ENCODE results near the gene COLGALT1. TPM values are rescaled to one million over a fixed set of nuclear protein-coding genes. Genes with fewer than 3 reads are reported as not detected.
A peak's percentile ranks its signal among the peaks of the same experiment; 100 is the strongest.

COLGALT1 gene
- total and polyA plus RNA-seq, 2 donors = 22.3 to 69.5 TPM

GRCh38 chr19:17539238-17540117, 16.0 kb upstream of the COLGALT1 start:
- WGBS = 5% methylated on average over 82 of the region's 82 CpGs
- Histone ChIP-seq H3K9me3 (ENCODE audit: control insufficient read depth in 2 of 2, insufficient read depth in 1 of 2, low read length in 1 of 2) (peaks cover 0 to 11% of the 10 kb centered on the region in 2 donors), H3K27me3 (ENCODE audit: control insufficient read depth in 2 of 2, insufficient read depth in 1 of 2, low read length in 1 of 2) (peaks cover 3 to 18% of the 10 kb centered on the region in 2 donors), H3K27ac (ENCODE audit: low read depth in 1 of 2, low read length in 1 of 2) (no peak overlapping the region), H3K36me3 (ENCODE audit: control insufficient read depth in 2 of 2, insufficient read depth in 2 of 2, low read length in 1 of 2) (no peaks in the 10 kb centered on the region), H3K4me1 (ENCODE audit: control insufficient read depth in 2 of 2, insufficient read depth in 2 of 2, low read length in 2 of 2) (peaks cover 6 to 12% of the 10 kb centered on the region in 2 donors), H3K4me3 (ENCODE audit: low read length in 2 of 2) (peak overlapping the region; percentile 39 to 46)
- peak; percentile 80 to 94 (median 85) for DNase-seq (ENCODE audit: low read depth in 6 of 9, low spot score in 9 of 9)

GRCh38 chr19:17540174-17540573, 15.3 kb upstream of the COLGALT1 start:
- no peak overlapping the region for H3K27ac ChIP-seq (ENCODE audit: low read depth in 1 of 2, low read length in 1 of 2)
- peaks cover 3 to 18% of the 10 kb centered on the region in 2 donors for H3K27me3 ChIP-seq (ENCODE audit: control insufficient read depth in 2 of 2, insufficient read depth in 1 of 2, low read length in 1 of 2)
- WGBS = 91% methylated on average over 30 of the region's 30 CpGs
- no peak for DNase-seq (ENCODE audit: low read depth in 6 of 9, low spot score in 9 of 9)
- peaks cover 0 to 11% of the 10 kb centered on the region in 2 donors for H3K9me3 ChIP-seq (ENCODE audit: control insufficient read depth in 2 of 2, insufficient read depth in 1 of 2, low read length in 1 of 2)
- peaks cover 6 to 12% of the 10 kb centered on the region in 2 donors for H3K4me1 ChIP-seq (ENCODE audit: control insufficient read depth in 2 of 2, insufficient read depth in 2 of 2, low read length in 2 of 2)
- H3K36me3 ChIP-seq (ENCODE audit: control insufficient read depth in 2 of 2, insufficient read depth in 2 of 2, low read length in 1 of 2) = no peaks in the 10 kb centered on the region
- no peak overlapping the region for H3K4me3 ChIP-seq (ENCODE audit: low read length in 2 of 2)

GRCh38 chr19:17541184-17541759, 14.2 kb upstream of the COLGALT1 start:
- peaks cover 0 to 11% of the 10 kb centered on the region in 2 donors for H3K9me3 ChIP-seq (ENCODE audit: control insufficient read depth in 2 of 2, insufficient read depth in 1 of 2, low read length in 1 of 2)
- no peak overlapping the region for H3K27ac ChIP-seq (ENCODE audit: low read depth in 1 of 2, low read length in 1 of 2)
- 98% methylated on average over 4 of the region's 4 CpGs for WGBS

GRCh38 chr19:17542042-17542441, 13.4 kb upstream of the COLGALT1 start:
- H3K4me1 ChIP-seq (ENCODE audit: control insufficient read depth in 2 of 2, insufficient read depth in 2 of 2, low read length in 2 of 2) = peaks cover 6 to 12% of the 10 kb centered on the region in 2 donors
- H3K4me3 ChIP-seq (ENCODE audit: low read length in 2 of 2) = no peak overlapping the region
- peaks cover 3 to 18% of the 10 kb centered on the region in 2 donors for H3K27me3 ChIP-seq (ENCODE audit: control insufficient read depth in 2 of 2, insufficient read depth in 1 of 2, low read length in 1 of 2)
- no peak for DNase-seq (ENCODE audit: low read depth in 6 of 9, low spot score in 9 of 9)
- WGBS = 90% methylated on average over 15 of the region's 15 CpGs
- H3K27ac ChIP-seq (ENCODE audit: low read depth in 1 of 2, low read length in 1 of 2) = no peak overlapping the region
- no peaks in the 10 kb centered on the region for H3K36me3 ChIP-seq (ENCODE audit: control insufficient read depth in 2 of 2, insufficient read depth in 2 of 2, low read length in 1 of 2)
- peaks cover 0 to 11% of the 10 kb centered on the region in 2 donors for H3K9me3 ChIP-seq (ENCODE audit: control insufficient read depth in 2 of 2, insufficient read depth in 1 of 2, low read length in 1 of 2)

More at GRCh38 chr19:17541184-17541759, 14.2 kb upstream of the COLGALT1 start:
- H3K27me3 ChIP-seq (ENCODE audit: control insufficient read depth in 2 of 2, insufficient read depth in 1 of 2, low read length in 1 of 2) = peaks cover 3 to 18% of the 10 kb centered on the region in 2 donors
- DNase-seq (ENCODE audit: low read depth in 6 of 9, low spot score in 9 of 9) = no peak
- no peaks in the 10 kb centered on the region for H3K36me3 ChIP-seq (ENCODE audit: control insufficient read depth in 2 of 2, insufficient read depth in 2 of 2, low read length in 1 of 2)
- H3K4me1 ChIP-seq (ENCODE audit: control insufficient read depth in 2 of 2, insufficient read depth in 2 of 2, low read length in 2 of 2) = peaks cover 6 to 12% of the 10 kb centered on the region in 2 donors
- H3K4me3 ChIP-seq (ENCODE audit: low read length in 2 of 2) = no peak overlapping the region

GRCh38 chr19:17542793-17543582, 12.5 kb upstream of the COLGALT1 start:
- no peak for DNase-seq (ENCODE audit: low read depth in 6 of 9, low spot score in 9 of 9)
- H3K4me1 ChIP-seq (ENCODE audit: control insufficient read depth in 2 of 2, insufficient read depth in 2 of 2, low read length in 2 of 2) = peaks cover 6 to 12% of the 10 kb centered on the region in 2 donors
- no peak overlapping the region for H3K4me3 ChIP-seq (ENCODE audit: low read length in 2 of 2)
- peaks cover 0 to 11% of the 10 kb centered on the region in 2 donors for H3K9me3 ChIP-seq (ENCODE audit: control insufficient read depth in 2 of 2, insufficient read depth in 1 of 2, low read length in 1 of 2)
- H3K36me3 ChIP-seq (ENCODE audit: control insufficient read depth in 2 of 2, insufficient read depth in 2 of 2, low read length in 1 of 2) = no peaks in the 10 kb centered on the region
- H3K27ac ChIP-seq (ENCODE audit: low read depth in 1 of 2, low read length in 1 of 2) = no peak overlapping the region
- 97% methylated on average over 14 of the region's 14 CpGs for WGBS
- H3K27me3 ChIP-seq (ENCODE audit: control insufficient read depth in 2 of 2, insufficient read depth in 1 of 2, low read length in 1 of 2) = peaks cover 3 to 18% of the 10 kb centered on the region in 2 donors

- no peak for DNase-seq (ENCODE audit: low read depth in 6 of 9, low spot score in 9 of 9)
- peaks cover 2 to 8% of the 10 kb centered on the region in 2 donors for H3K4me1 ChIP-seq (ENCODE audit: control insufficient read depth in 2 of 2, insufficient read depth in 2 of 2, low read length in 2 of 2)
- H3K27ac ChIP-seq (ENCODE audit: low read depth in 1 of 2, low read length in 1 of 2) = no peak overlapping the region
- 93% methylated on average over 4 of the region's 4 CpGs for WGBS
- H3K4me3 ChIP-seq (ENCODE audit: low read length in 2 of 2) = no peak overlapping the region
- H3K9me3 ChIP-seq (ENCODE audit: control insufficient read depth in 2 of 2, insufficient read depth in 1 of 2, low read length in 1 of 2) = peaks cover 0 to 11% of the 10 kb centered on the region in 2 donors
- no peaks in the 10 kb centered on the region for H3K36me3 ChIP-seq (ENCODE audit: control insufficient read depth in 2 of 2, insufficient read depth in 2 of 2, low read length in 1 of 2)
- H3K27me3 ChIP-seq (ENCODE audit: control insufficient read depth in 2 of 2, insufficient read depth in 1 of 2, low read length in 1 of 2) = peaks cover 0 to 10% of the 10 kb centered on the region in 2 donors
Measured at GRCh38 chr19:17543986-17544385, 11.5 kb upstream of the COLGALT1 start.

- DNase-seq (ENCODE audit: low read depth in 6 of 9, low spot score in 9 of 9) = no peak
- peaks cover 0 to 11% of the 10 kb centered on the region in 2 donors for H3K9me3 ChIP-seq (ENCODE audit: control insufficient read depth in 2 of 2, insufficient read depth in 1 of 2, low read length in 1 of 2)
- H3K27me3 ChIP-seq (ENCODE audit: control insufficient read depth in 2 of 2, insufficient read depth in 1 of 2, low read length in 1 of 2) = peaks cover 0 to 6% of the 10 kb centered on the region in 2 donors
- no peak overlapping the region for H3K27ac ChIP-seq (ENCODE audit: low read depth in 1 of 2, low read length in 1 of 2)
- H3K4me3 ChIP-seq (ENCODE audit: low read length in 2 of 2) = no peak overlapping the region
- peaks cover 0 to 4% of the 10 kb centered on the region in 2 donors for H3K4me1 ChIP-seq (ENCODE audit: control insufficient read depth in 2 of 2, insufficient read depth in 2 of 2, low read length in 2 of 2)
- no peaks in the 10 kb centered on the region for H3K36me3 ChIP-seq (ENCODE audit: control insufficient read depth in 2 of 2, insufficient read depth in 2 of 2, low read length in 1 of 2)
- WGBS = 85% methylated on average over 4 of the region's 4 CpGs
Measured at GRCh38 chr19:17544418-17544817, 11.0 kb upstream of the COLGALT1 start.

GRCh38 chr19:17548145-17548544, 7.3 kb upstream of the COLGALT1 start:
- no peak for DNase-seq (ENCODE audit: low read depth in 6 of 9, low spot score in 9 of 9)
- Histone ChIP-seq H3K27ac (ENCODE audit: low read depth in 1 of 2, low read length in 1 of 2) (no peak overlapping the region), H3K4me1 (ENCODE audit: control insufficient read depth in 2 of 2, insufficient read depth in 2 of 2, low read length in 2 of 2) (peaks cover 0 to 1% of the 10 kb centered on the region in 2 donors), H3K4me3 (ENCODE audit: low read length in 2 of 2) (no peak overlapping the region), H3K9me3 (ENCODE audit: control insufficient read depth in 2 of 2, insufficient read depth in 1 of 2, low read length in 1 of 2) (no peaks in the 10 kb centered on the region), H3K36me3 (ENCODE audit: control insufficient read depth in 2 of 2, insufficient read depth in 2 of 2, low read length in 1 of 2) (no peaks in the 10 kb centered on the region), H3K27me3 (ENCODE audit: control insufficient read depth in 2 of 2, insufficient read depth in 1 of 2, low read length in 1 of 2) (no peaks in the 10 kb centered on the region)
- 96% methylated on average over 6 of the region's 6 CpGs for WGBS

Measured in thymus (tissue), 11 donors.